Panc1 (cell line): ENCODE data around the gene AMOTL1. TPM values are rescaled to one million over a fixed set of nuclear protein-coding genes. Genes with fewer than 3 reads are reported as not detected.

Source experiments
- ATAC-seq: fragments of 200-7000 bp; cut with Tn5 transposase; 2 replicates; pipeline ENCODE4 v1.9.1; 2020; ENCODE audit warnings: mild to moderate bottlenecking, moderate library complexity
- BruUV-seq: library from RNA; stranded (reverse); fragments of 400-500 nt; replicated peaks from 2 replicates; lab custom pipeline; 2021; lab: Mats Ljungman, UMichigan
- CTCF ChIA-PET: fragments of 300-600 bp; sonication (Branson Sonifier 250); formaldehyde crosslinking; loops from one replicate; lab custom pipeline; 2022; ENCODE audit warnings: antibody characterized with exemption; lab: Charles Lee
- POLR2A ChIA-PET: fragments of 300-600 bp; sonication (Branson Sonifier 250); formaldehyde crosslinking; loops from one replicate; lab custom pipeline; 2022; ENCODE audit warnings: antibody characterized with exemption; lab: Charles Lee
- DNase-seq: peaks from one replicate; pipeline ENCODE4 v3.0.0-alpha.2; 2010; ENCODE audit warnings: low read depth, low spot score
- H3K27ac ChIP-seq: 2 replicates; pipeline ENCODE4 v1.5.1; 2011; ENCODE audit warnings: mild to moderate bottlenecking, low read length, inconsistent platforms
- H3K27me3 ChIP-seq: fragments of 200-500 bp; sonication (Bioruptor generic); 2 replicates; pipeline ENCODE4 v1.6.0; 2014; ENCODE audit warnings: low read length, inconsistent platforms; ENCODE audit not compliant: control insufficient read depth, insufficient read depth
- H3K36me3 ChIP-seq: fragments of 200-500 bp; sonication (Bioruptor generic); 2 replicates; pipeline ENCODE4 v1.5.1; 2014; ENCODE audit warnings: inconsistent platforms, mild to moderate bottlenecking, low read length, moderate library complexity; ENCODE audit not compliant: control insufficient read depth, insufficient read depth
- H3K4me1 ChIP-seq: 2 replicates; pipeline ENCODE4 v1.5.1; 2011; ENCODE audit warnings: inconsistent platforms, mild to moderate bottlenecking, low read length, moderate library complexity; ENCODE audit not compliant: control insufficient read depth, insufficient read depth
- H3K4me3 ChIP-seq, 2 experiments: 2 replicates each; pipeline ENCODE4 v1.5.1; 2011 to 2012; ENCODE audit warnings: low read depth in 2 of 2, low read length in 2 of 2, mild to moderate bottlenecking in 2 of 2, inconsistent platforms in 1 of 2, moderate library complexity in 1 of 2
- H3K9me3 ChIP-seq: fragments of 200-500 bp; sonication (Bioruptor generic); 2 replicates; pipeline ENCODE4 v1.5.1; 2014; ENCODE audit warnings: low read depth, mild to moderate bottlenecking, inconsistent platforms, low read length, moderate library complexity; ENCODE audit not compliant: control insufficient read depth, insufficient read depth
- POLR2AphosphoS5 ChIP-seq: IDR thresholded peaks from 2 replicates; pipeline ENCODE4 v1.6.1; 2012; ENCODE audit warnings: mild to moderate bottlenecking, low read depth, low read length, moderate library complexity
- SIN3A ChIP-seq: IDR thresholded peaks from 2 replicates; pipeline ENCODE4 v1.6.1; 2012; ENCODE audit warnings: low read depth, mild to moderate bottlenecking, low read length, moderate library complexity, borderline replicate concordance; ENCODE audit not compliant: insufficient read depth
- TCF7L2 ChIP-seq: IDR thresholded peaks from 2 replicates; pipeline ENCODE4 v1.6.1; 2011; ENCODE audit warnings: mild to moderate bottlenecking, low read depth, low read length, inconsistent platforms
- in situ Hi-C: cut with HindIII; loops from 2 replicates; pipeline ENCODE4 v1.10.0; 2016; ENCODE audit warnings: low sequenced_read_pairs, low pct_unique_long_range_greater_than_20kb
- intact Hi-C: fragments of 100-400 bp; cut with micrococcal nuclease; formaldehyde crosslinking; loops from one replicate; pipeline ENCODE4 v1.10.0; 2022; ENCODE audit not compliant: unreplicated experiment
- total RNA-seq: library from RNA; stranded (reverse); gene quantifications from one replicate; pipeline ENCODE4 v1.2.1, GENCODE V29; 2021; ENCODE audit not compliant: unreplicated experiment
- TF ChIP-seq, protein P1 (sequence below): fragments of 450-650 bp; IDR thresholded peaks from 2 replicates; pipeline ENCODE4 v1.5.1; 2017; ENCODE audit warnings: mild to moderate bottlenecking
- TF ChIP-seq, protein P2 (sequence below), 2 experiments: IDR thresholded peaks; 2 replicates each; pipeline ENCODE4 v1.6.1; 2011 to 2012; ENCODE audit warnings: low read depth in 2 of 2, control low read depth in 1 of 2, low read length in 1 of 2, mild to moderate bottlenecking in 1 of 2, moderate library complexity in 1 of 2; ENCODE audit not compliant: insufficient read depth in 1 of 2

AMOTL1 gene
- total RNA-seq, 1 experiment from 2014 or later, result 16.0 TPM

DNA sequence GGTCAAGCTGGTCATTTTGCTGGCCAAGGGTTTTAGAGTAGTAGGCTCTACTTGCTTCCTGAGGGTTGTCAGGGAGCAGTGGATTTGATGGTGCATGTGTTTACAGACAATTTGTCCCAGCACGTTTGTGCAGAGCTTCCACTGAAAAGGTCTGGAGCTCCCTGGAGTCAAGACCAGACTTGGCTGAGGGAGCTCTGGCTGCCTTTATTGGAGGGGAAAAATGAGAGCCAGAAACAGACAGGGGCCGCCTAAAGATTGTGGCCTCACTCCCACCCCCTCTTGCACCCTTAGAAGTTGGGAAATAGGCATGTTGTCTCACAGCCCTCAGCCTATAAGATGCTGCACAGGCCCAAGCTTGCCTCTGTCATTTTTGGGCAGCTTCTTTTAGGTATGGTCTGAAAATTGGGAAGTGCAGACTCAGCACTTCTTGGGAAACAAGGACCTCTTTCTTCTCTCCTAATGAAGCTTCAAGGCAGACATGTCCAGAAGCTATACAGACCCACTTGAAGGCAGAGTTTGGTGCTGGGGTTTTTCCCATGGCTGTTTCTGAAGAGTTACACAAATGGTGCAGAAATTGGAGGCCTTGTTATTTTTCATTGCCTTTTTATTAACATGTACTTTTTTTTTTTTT lies 55.1 kb downstream of the AMOTL1 start:
- H3K27me3 ChIP-seq, result no peaks in the 10 kb centered on the region
- H3K36me3 ChIP-seq, result no peaks in the 10 kb centered on the region
- ATAC-seq, result no peak
- no peaks in the 10 kb centered on the region for H3K9me3 ChIP-seq
- intact Hi-C loops (no loop called here), in situ Hi-C loops (no loop called here)
- BruUV-seq, result no TSS peak
- ChIA-PET CTCF (interaction anchor here (0.6 to 0.7 kb wide), 2 partner anchors 12 to 39 kb away, joined by 3 to 5 read pairs; no protein-coding TSS in a partner anchor), POLR2A (no interaction called here)
- TF ChIP-seq, protein P1, sequence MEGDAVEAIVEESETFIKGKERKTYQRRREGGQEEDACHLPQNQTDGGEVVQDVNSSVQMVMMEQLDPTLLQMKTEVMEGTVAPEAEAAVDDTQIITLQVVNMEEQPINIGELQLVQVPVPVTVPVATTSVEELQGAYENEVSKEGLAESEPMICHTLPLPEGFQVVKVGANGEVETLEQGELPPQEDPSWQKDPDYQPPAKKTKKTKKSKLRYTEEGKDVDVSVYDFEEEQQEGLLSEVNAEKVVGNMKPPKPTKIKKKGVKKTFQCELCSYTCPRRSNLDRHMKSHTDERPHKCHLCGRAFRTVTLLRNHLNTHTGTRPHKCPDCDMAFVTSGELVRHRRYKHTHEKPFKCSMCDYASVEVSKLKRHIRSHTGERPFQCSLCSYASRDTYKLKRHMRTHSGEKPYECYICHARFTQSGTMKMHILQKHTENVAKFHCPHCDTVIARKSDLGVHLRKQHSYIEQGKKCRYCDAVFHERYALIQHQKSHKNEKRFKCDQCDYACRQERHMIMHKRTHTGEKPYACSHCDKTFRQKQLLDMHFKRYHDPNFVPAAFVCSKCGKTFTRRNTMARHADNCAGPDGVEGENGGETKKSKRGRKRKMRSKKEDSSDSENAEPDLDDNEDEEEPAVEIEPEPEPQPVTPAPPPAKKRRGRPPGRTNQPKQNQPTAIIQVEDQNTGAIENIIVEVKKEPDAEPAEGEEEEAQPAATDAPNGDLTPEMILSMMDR, result no peak
- TF ChIP-seq, protein P2, sequence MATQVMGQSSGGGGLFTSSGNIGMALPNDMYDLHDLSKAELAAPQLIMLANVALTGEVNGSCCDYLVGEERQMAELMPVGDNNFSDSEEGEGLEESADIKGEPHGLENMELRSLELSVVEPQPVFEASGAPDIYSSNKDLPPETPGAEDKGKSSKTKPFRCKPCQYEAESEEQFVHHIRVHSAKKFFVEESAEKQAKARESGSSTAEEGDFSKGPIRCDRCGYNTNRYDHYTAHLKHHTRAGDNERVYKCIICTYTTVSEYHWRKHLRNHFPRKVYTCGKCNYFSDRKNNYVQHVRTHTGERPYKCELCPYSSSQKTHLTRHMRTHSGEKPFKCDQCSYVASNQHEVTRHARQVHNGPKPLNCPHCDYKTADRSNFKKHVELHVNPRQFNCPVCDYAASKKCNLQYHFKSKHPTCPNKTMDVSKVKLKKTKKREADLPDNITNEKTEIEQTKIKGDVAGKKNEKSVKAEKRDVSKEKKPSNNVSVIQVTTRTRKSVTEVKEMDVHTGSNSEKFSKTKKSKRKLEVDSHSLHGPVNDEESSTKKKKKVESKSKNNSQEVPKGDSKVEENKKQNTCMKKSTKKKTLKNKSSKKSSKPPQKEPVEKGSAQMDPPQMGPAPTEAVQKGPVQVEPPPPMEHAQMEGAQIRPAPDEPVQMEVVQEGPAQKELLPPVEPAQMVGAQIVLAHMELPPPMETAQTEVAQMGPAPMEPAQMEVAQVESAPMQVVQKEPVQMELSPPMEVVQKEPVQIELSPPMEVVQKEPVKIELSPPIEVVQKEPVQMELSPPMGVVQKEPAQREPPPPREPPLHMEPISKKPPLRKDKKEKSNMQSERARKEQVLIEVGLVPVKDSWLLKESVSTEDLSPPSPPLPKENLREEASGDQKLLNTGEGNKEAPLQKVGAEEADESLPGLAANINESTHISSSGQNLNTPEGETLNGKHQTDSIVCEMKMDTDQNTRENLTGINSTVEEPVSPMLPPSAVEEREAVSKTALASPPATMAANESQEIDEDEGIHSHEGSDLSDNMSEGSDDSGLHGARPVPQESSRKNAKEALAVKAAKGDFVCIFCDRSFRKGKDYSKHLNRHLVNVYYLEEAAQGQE (IDR thresholded peaks at IDR 0.05; ENCODE audit: insufficient read depth in 1 of 2, low read depth in 2 of 2, low read length in 1 of 2), result no peak
- TF ChIP-seq POLR2AphosphoS5 (no peak), TCF7L2 (no peak), SIN3A (no peak)
- H3K27ac ChIP-seq, result no peak overlapping the region
- H3K4me1 ChIP-seq, result no peaks in the 10 kb centered on the region
- H3K4me3 ChIP-seq, result no peak overlapping the region
- DNase-seq, result no peak

DNA sequence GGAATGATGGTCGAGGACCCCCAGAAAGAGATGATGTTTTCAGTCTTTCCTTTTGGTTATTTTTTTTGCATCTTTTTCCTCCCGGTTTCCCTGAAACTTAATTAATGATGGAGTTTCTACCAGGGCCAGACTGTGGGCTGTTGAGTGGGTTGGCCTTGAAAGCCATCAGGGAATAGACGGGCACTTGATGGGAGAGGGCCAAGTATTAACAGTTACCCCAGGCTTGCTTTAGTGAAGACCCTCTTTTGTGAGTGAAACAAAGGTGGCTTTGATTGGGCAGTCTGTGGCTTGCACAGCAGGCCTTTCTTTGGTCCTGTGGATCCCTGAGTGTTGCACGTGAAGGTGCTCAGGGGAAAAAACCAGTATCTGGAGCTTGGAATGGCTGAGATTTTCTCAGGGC lies 56.9 kb downstream of the AMOTL1 start:
- Histone ChIP-seq H3K4me3 (no peak overlapping the region), H3K4me1 (no peaks in the 10 kb centered on the region), H3K27me3 (no peaks in the 10 kb centered on the region), H3K27ac (no peak overlapping the region), H3K9me3 (no peaks in the 10 kb centered on the region), H3K36me3 (no peaks in the 10 kb centered on the region)
- no TSS peak for BruUV-seq
- ChIA-PET CTCF (no interaction called here), POLR2A (no interaction called here)
- intact Hi-C loops (no loop called here), in situ Hi-C loops (no loop called here)
- ATAC-seq (no peak), DNase-seq (no peak)
- TF ChIP-seq SIN3A (no peak), TCF7L2 (no peak), POLR2AphosphoS5 (no peak)
- TF ChIP-seq, protein P1, result no peak
- TF ChIP-seq, protein P2 (IDR thresholded peaks at IDR 0.05; ENCODE audit: insufficient read depth in 1 of 2, low read depth in 2 of 2, low read length in 1 of 2), result no peak
